ENCODE data around the gene VSNL1. TPM values are rescaled to one million over a fixed set of nuclear protein-coding genes. Genes with fewer than 3 reads are reported as not detected.

The VSNL1 gene
- total and polyA plus RNA-seq, 12 donors = 7.2 to 51.1 (median 21.2) TPM

GRCh38 chr2:17522303-17522702 is 18.2 kb upstream of the VSNL1 start:
- TF ChIP-seq CTCF (IDR thresholded peaks at IDR 0.05) (no peak), POLR2A (IDR thresholded peaks at IDR 0.05) (no peak)
- Histone ChIP-seq H3K9me3 (replicated peaks in 1 of 3) (no peaks in the 10 kb centered on the region), H3K4me3 (no peak overlapping the region), H3K4me1 (replicated peaks in 1 of 2) (peaks cover 0 to 6% of the 10 kb centered on the region in 2 donors), H3K27ac (no peak overlapping the region), H3K36me3 (replicated peaks in 1 of 2) (no peaks in the 10 kb centered on the region), H3K27me3 (no peaks in the 10 kb centered on the region)
- DNase-seq = no peak
- intact Hi-C loops (cut with DNase I) = no loop called here
- WGBS, 4 donors = 81 to 91% (median 89%) methylated on average over 6 of the region's 6 CpGs

GRCh38 chr2:17529771-17530170 is 10.7 kb upstream of the VSNL1 start:
- H3K27ac ChIP-seq = no peak overlapping the region
- DNase-seq = no peak
- H3K4me1 ChIP-seq (replicated peaks in 1 of 2) = no peaks in the 10 kb centered on the region
- H3K9me3 ChIP-seq (replicated peaks in 1 of 3) = no peaks in the 10 kb centered on the region
- 71 to 85% (median 73%) methylated on average over 2 of the region's 2 CpGs for WGBS, 4 donors
- H3K27me3 ChIP-seq = no peaks in the 10 kb centered on the region
- no peak overlapping the region for H3K4me3 ChIP-seq
- intact Hi-C loops (cut with DNase I) = no loop called here
- TF ChIP-seq POLR2A (IDR thresholded peaks at IDR 0.05) (no peak), CTCF (IDR thresholded peaks at IDR 0.05) (no peak)
- no peaks in the 10 kb centered on the region for H3K36me3 ChIP-seq (replicated peaks in 1 of 2)

GRCh38 chr2:17533546-17533945 is 7.0 kb upstream of the VSNL1 start:
- intact Hi-C loops (cut with DNase I) = no loop called here
- DNase-seq = no peak
- Histone ChIP-seq H3K27ac (no peak overlapping the region), H3K36me3 (replicated peaks in 1 of 2) (no peaks in the 10 kb centered on the region), H3K9me3 (replicated peaks in 1 of 3) (no peaks in the 10 kb centered on the region), H3K4me1 (replicated peaks in 1 of 2) (no peaks in the 10 kb centered on the region), H3K4me3 (no peak overlapping the region), H3K27me3 (no peaks in the 10 kb centered on the region)
- TF ChIP-seq CTCF (IDR thresholded peaks at IDR 0.05) (no peak), POLR2A (IDR thresholded peaks at IDR 0.05) (no peak)
- 64 to 76% (median 74%) methylated on average over 2 of the region's 2 CpGs for WGBS, 4 donors

- Histone ChIP-seq H3K27ac (no peak overlapping the region), H3K9me3 (replicated peaks in 1 of 3) (no peaks in the 10 kb centered on the region), H3K4me1 (replicated peaks in 1 of 2) (no peaks in the 10 kb centered on the region), H3K36me3 (replicated peaks in 1 of 2) (no peaks in the 10 kb centered on the region), H3K4me3 (no peak overlapping the region), H3K27me3 (peaks cover 5% of the 10 kb centered on the region)
- TF ChIP-seq POLR2A (IDR thresholded peaks at IDR 0.05) (no peak), CTCF (IDR thresholded peaks at IDR 0.05) (no peak)
- WGBS, 4 donors = 76 to 91% (median 81%) methylated on average over 2 of the region's 2 CpGs
- intact Hi-C loops (cut with DNase I) = no loop called here
- no peak for DNase-seq
Observed at GRCh38 chr2:17536416-17536815, 4.1 kb upstream of the VSNL1 start.
